ENCODE data around the gene FBXL13. TPM values are rescaled to one million over a fixed set of nuclear protein-coding genes. Genes with fewer than 3 reads are reported as not detected.

The FBXL13 gene
- total RNA-seq, 1 donor = 2.2 TPM

GRCh38 chr7:102898532-102898859, 176.1 kb downstream of the FBXL13 start:
- Histone ChIP-seq H3K4me3 (ENCODE audit: insufficient read depth, low read length) (no peak overlapping the region), H3K36me3 (ENCODE audit: insufficient read depth, low read length) (no peaks in the 10 kb centered on the region), H3K4me1 (ENCODE audit: insufficient read depth, low read length) (peaks cover 6% of the 10 kb centered on the region), H4K20me1 (ENCODE audit: insufficient read depth, low read length) (no peaks in the 10 kb centered on the region), H3K79me2 (ENCODE audit: insufficient read depth, low read length) (no peaks in the 10 kb centered on the region), H3K27me3 (ENCODE audit: insufficient read depth, low read length) (no peaks in the 10 kb centered on the region), H3K27ac (ENCODE audit: low read depth, low read length) (no peak overlapping the region), H3K4me2 (ENCODE audit: insufficient read depth, low read length) (no peak overlapping the region), H2AFZ (ENCODE audit: low read length) (no peak overlapping the region), H3K9me3 (ENCODE audit: low read depth, low read length) (no peaks in the 10 kb centered on the region)
- TF ChIP-seq, protein P1, sequence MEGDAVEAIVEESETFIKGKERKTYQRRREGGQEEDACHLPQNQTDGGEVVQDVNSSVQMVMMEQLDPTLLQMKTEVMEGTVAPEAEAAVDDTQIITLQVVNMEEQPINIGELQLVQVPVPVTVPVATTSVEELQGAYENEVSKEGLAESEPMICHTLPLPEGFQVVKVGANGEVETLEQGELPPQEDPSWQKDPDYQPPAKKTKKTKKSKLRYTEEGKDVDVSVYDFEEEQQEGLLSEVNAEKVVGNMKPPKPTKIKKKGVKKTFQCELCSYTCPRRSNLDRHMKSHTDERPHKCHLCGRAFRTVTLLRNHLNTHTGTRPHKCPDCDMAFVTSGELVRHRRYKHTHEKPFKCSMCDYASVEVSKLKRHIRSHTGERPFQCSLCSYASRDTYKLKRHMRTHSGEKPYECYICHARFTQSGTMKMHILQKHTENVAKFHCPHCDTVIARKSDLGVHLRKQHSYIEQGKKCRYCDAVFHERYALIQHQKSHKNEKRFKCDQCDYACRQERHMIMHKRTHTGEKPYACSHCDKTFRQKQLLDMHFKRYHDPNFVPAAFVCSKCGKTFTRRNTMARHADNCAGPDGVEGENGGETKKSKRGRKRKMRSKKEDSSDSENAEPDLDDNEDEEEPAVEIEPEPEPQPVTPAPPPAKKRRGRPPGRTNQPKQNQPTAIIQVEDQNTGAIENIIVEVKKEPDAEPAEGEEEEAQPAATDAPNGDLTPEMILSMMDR (IDR thresholded peaks at IDR 0.05; ENCODE audit: extremely low read depth, low read depth, low read length) = no peak
- DNase-seq (ENCODE audit: insufficient read length, low spot score, missing footprints) = no peak

- no peak for DNase-seq (ENCODE audit: insufficient read length, low spot score, missing footprints)
- no peaks in the 10 kb centered on the region for H3K79me2 ChIP-seq (ENCODE audit: insufficient read depth, low read length)
- no peaks in the 10 kb centered on the region for H4K20me1 ChIP-seq (ENCODE audit: insufficient read depth, low read length)
- H3K9me3 ChIP-seq (ENCODE audit: low read depth, low read length) = no peaks in the 10 kb centered on the region
- no peak overlapping the region for H3K4me3 ChIP-seq (ENCODE audit: insufficient read depth, low read length)
- no peak overlapping the region for H3K4me2 ChIP-seq (ENCODE audit: insufficient read depth, low read length)
- TF ChIP-seq, protein P1 (IDR thresholded peaks at IDR 0.05; ENCODE audit: extremely low read depth, low read depth, low read length) = no peak
- H3K27me3 ChIP-seq (ENCODE audit: insufficient read depth, low read length) = no peaks in the 10 kb centered on the region
- H3K36me3 ChIP-seq (ENCODE audit: insufficient read depth, low read length) = no peaks in the 10 kb centered on the region
- no peak overlapping the region for H3K27ac ChIP-seq (ENCODE audit: low read depth, low read length)
- H3K4me1 ChIP-seq (ENCODE audit: insufficient read depth, low read length) = peaks cover 9% of the 10 kb centered on the region
- no peak overlapping the region for H2AFZ ChIP-seq (ENCODE audit: low read length)
Measured at GRCh38 chr7:102897856-102898531, 176.6 kb downstream of the FBXL13 start.

GRCh38 chr7:102897211-102897631, 177.4 kb downstream of the FBXL13 start:
- H3K27me3 ChIP-seq (ENCODE audit: insufficient read depth, low read length) = no peaks in the 10 kb centered on the region
- peaks cover 17% of the 10 kb centered on the region for H3K4me1 ChIP-seq (ENCODE audit: insufficient read depth, low read length)
- H4K20me1 ChIP-seq (ENCODE audit: insufficient read depth, low read length) = no peaks in the 10 kb centered on the region
- no peaks in the 10 kb centered on the region for H3K79me2 ChIP-seq (ENCODE audit: insufficient read depth, low read length)
- DNase-seq (ENCODE audit: insufficient read length, low spot score, missing footprints) = no peak
- TF ChIP-seq, protein P1 (IDR thresholded peaks at IDR 0.05; ENCODE audit: extremely low read depth, low read depth, low read length) = no peak
- no peak overlapping the region for H3K4me2 ChIP-seq (ENCODE audit: insufficient read depth, low read length)
- no peak overlapping the region for H3K4me3 ChIP-seq (ENCODE audit: insufficient read depth, low read length)
- no peak overlapping the region for H3K27ac ChIP-seq (ENCODE audit: low read depth, low read length)
- H2AFZ ChIP-seq (ENCODE audit: low read length) = no peak overlapping the region
- no peaks in the 10 kb centered on the region for H3K9me3 ChIP-seq (ENCODE audit: low read depth, low read length)
- no peaks in the 10 kb centered on the region for H3K36me3 ChIP-seq (ENCODE audit: insufficient read depth, low read length)

DNA sequence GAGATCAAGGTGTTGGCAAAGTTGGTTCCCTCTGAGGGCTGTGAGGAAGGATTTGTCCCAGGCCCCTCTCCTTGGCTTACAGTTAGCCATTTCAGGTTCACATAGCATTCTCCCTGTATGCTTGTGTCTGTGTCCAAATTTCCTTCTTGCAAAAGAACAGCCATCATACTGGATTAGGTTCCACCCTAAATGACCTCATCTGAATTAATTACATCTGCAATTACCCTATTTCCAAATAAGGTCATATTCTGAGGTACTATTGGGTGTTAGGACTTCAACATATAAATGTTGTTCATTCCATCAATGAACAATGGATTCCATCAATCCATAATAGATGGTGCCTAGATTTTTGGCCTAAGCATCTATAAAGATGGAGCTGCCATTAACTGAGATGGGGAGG, 178.0 kb downstream of the FBXL13 start:
- H3K27ac ChIP-seq (ENCODE audit: low read depth, low read length) = no peak overlapping the region
- no peaks in the 10 kb centered on the region for H3K79me2 ChIP-seq (ENCODE audit: insufficient read depth, low read length)
- H3K27me3 ChIP-seq (ENCODE audit: insufficient read depth, low read length) = no peaks in the 10 kb centered on the region
- no peak overlapping the region for H2AFZ ChIP-seq (ENCODE audit: low read length)
- no peak overlapping the region for H3K4me2 ChIP-seq (ENCODE audit: insufficient read depth, low read length)
- H4K20me1 ChIP-seq (ENCODE audit: insufficient read depth, low read length) = no peaks in the 10 kb centered on the region
- H3K9me3 ChIP-seq (ENCODE audit: low read depth, low read length) = no peaks in the 10 kb centered on the region
- no peak for DNase-seq (ENCODE audit: insufficient read length, low spot score, missing footprints)
- TF ChIP-seq, protein P1 (IDR thresholded peaks at IDR 0.05; ENCODE audit: extremely low read depth, low read depth, low read length) = no peak
- no peak overlapping the region for H3K4me3 ChIP-seq (ENCODE audit: insufficient read depth, low read length)
- no peaks in the 10 kb centered on the region for H3K36me3 ChIP-seq (ENCODE audit: insufficient read depth, low read length)
- peaks cover 23% of the 10 kb centered on the region for H3K4me1 ChIP-seq (ENCODE audit: insufficient read depth, low read length)

Measured in osteoblast (primary cell).